NCI-H1930 (cell line): ENCODE results near the gene NDC1.

Experiments used
- DNase-seq, 2 experiments: peaks; one replicate each; lab custom pipeline; 2025; lab: John Stamatoyannopoulos, UW

Gene NDC1

DNA sequence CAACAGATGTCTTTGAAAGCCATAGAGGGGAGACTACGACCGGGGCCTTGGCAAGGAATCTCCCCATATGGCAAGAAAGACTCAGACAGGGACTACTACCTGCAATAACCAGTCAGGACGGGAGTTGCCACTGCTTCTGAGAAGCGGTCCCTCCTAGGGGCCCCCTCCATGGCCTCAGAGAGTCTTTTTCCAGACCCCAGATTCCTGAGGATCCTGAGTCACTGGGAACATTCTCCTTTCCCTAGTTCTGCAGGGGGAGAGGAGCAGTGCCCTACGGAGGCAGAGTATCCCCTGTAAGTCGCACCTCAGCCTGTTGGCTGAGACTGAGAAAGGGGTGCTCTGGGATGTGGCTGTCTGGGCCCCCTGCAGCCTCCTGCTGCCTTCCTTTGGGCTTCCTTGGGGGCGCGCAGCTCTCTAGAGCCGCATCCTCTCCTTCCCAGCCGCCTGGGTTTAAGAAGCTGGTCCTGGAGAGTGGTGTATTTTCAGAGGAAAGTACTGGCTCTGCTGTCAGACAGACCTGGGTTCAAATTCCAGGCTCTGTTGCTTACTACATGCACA, 107.0 kb downstream of the NDC1 start:
- no peak for DNase-seq

DNA sequence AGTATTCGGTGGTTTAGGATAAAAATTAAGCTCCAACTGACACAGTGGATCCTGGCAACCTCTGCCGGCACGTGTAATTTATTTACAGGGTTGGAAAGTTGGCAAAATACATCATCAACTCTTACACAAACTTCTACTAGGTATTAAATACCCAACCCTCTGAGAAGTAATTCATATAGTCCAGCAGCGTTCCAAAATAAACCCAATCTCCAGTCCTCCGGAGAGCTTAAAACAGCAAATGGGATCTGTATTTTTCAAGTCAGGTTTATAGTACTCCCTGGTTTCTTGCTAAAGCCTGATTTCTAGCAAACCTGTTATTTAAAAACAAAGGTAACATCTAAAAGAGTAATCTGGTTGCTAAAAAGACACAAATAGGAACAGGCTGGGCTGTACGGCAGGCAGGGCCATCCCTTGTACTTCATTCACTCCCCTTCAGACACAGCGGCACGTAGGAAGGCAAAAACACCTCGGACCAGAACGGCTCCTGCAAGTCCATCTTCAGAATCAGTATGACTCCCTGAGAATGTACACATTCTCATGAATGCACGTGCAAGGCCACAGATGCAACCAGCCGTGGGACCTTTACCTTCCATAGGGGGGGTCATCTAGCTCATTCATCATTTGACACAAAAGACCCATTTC, 107.8 kb downstream of the NDC1 start:
- no peak for DNase-seq

DNA sequence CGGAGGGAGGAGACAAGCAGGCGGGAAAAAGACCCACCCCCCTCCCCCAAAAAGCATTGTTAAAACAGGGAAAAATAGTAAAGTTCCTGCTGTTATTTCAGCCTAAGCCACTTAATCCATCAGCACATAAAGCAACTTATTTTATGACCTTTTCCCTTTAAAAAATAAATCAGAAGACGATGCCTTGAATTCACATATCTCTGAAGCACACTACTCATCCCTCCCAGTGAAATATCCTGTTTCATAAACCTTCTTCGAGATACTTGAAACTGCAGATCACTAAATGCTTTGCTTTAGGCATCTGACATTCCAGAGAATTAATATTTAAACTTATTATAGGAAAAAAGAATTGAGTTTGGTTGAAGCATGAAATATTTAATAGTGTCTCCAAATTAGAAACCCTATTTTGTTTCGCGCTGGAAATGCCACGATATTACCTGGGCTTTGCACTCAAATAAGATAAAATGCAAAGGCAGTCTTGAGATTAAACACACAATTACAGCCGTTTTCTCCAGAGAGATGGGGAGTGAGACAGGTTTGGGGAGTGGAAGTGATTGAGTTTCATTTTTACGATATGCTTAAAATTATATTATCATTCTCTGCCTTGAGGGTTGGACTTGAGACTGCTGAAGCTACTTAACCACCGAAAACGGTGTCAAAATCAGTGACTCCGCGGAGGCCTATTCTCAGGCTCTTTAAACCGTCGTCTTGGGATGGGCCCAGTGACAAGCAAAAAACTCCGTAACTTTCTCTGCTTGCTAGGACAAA, 108.5 kb downstream of the NDC1 start:
- DNase-seq, result no peak

DNA sequence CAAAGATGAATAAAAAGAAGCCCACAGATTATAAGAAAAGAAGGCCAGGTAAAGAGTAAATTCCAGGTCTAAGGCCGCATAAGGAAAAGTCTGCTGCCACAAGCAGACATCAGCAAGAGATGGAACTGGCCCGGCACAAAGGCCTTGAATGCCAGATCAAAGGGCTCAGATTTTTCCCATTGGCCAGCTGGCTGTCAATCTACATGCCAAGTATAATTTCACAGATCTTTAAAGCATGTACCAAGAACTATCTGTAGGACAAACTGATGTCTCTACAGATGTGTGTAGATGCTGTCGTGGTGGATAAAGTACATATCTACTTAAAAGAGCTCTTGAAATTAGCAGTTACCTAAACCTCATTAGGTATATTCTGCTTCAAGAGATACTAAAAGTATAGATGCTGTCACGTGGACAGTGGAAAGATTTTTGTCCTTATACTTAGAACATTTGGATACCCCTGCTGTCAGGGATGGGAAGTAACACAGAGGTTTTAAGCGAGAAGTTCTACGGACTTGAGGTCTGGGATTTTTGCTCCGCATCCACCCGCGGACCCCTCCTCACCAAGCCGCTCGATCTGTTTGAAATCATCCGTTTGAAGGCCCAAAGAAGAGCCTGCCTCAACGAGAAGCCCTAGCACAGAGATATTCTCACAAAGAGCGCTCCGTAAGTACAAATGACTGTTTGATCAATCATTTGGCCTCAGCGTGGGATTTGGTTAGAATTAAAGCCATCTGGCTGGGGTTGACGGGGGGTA, 109.2 kb downstream of the NDC1 start:
- no peak for DNase-seq

DNA sequence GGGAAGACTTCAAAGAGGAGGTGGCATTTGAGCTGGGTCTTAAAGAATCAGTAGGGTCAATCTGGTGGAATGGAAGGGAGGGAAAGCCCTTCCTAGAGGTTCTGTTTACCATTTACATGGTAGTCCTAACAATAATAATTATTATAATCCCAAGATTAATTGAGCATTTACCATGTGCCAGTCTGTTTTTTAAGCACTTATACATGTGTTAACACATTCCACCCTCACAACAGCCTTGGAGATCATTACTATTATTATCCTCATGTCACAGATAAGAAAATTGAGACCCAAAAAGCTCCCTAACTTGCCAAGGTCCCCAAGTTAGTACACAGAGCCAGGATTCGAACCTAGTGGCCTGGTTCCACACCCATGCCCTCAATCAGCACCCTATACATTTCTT, 109.9 kb downstream of the NDC1 start:
- no peak for DNase-seq

DNA sequence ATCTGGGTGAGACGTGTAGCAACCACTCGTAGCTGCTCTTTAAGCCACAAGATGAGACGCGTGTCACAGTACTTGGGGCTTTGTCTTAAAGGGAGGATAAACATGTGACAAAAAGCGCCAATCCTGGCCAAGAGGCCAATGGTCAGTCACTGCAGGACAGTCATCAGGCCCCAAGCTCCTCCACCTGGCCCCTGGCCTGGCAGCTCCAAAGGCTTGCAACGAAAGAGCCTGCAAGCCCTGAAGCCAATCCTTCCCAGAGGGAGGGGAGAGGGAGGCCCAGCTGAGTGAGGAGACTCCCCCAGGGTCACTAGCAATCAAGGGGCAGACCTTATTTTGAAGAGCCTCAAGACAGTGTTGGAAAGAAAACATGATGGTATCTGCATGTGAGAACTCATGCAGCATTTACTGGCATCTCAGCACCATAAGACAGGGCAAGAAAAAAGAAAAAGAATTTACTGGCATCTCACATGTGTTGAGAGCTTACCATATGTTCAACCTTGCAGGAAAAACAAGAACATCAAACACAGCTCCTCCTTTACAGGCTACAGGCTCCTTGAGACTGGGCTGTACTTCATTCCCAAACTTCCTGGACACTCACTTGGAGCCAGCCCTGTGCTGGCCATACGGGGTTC, 110.5 kb downstream of the NDC1 start:
- no peak for DNase-seq

DNA sequence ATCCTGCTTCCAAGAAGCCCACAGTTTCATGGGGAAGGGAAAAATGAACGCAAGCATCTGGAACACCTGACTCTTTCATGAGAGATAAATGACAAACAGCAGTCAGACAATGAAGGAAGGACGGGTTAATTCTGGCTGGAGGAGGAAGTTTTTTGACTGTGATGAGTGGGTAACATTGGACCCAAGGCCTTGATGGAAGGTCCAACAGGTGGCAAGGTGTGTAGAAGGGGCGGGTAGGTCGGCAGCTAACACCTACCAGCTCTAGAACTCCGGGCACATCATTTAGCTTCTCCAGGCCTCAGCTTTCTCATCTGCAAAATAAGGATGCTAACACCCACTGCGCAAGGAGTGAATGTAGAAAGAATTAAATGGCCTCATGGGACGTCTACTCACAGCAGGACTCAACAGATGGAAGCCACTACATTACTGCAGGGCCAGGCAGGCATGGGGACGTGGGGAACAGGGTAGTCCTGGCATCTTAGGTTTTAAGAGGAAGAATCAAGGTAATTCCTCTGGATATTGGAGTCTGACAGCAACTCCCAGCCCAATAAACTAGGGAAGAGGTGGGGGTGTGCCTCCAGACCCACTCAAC, 112.0 kb downstream of the NDC1 start:
- no peak for DNase-seq

DNA sequence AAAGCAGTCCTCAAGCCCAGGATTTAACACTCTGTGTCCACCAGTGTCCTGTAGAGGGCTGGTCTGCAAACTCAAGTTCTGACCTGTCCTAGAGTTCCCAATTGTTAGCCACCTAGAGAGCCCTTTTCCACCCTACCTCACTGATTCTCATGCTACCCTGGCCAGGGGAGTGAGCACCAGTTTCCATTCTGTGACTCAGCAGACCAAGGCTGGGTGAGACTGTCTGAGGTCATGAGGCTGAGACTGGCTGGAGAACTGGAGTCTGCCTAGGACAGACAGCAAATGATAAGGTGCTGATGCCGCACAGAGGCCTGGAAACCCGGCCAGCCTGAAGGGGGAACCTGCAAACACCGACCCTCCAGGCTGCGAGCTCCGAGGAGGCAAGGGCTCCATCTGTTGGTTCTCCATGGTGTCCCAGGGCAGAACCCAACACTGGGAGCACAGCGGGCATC, 112.8 kb downstream of the NDC1 start:
- peak; percentile 25 to 59 for DNase-seq

DNA sequence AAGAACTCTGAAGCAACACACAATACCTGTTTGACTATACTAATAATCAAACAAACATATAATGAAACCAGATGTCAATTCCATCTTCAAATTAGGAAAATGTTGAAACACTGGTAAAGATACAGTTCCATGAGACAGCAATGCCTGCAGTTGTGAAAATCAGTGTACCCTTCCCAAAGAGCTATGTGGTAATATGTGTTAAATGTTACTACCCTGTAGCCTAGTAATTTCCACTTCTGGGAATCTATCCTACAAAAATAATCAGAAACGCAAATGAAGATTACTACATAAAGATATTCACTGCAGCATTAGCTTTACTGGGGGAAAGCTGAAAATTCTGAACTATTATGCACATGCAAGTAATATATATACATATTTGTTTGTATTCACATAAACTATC, 116.1 kb downstream of the NDC1 start:
- no peak for DNase-seq

DNA sequence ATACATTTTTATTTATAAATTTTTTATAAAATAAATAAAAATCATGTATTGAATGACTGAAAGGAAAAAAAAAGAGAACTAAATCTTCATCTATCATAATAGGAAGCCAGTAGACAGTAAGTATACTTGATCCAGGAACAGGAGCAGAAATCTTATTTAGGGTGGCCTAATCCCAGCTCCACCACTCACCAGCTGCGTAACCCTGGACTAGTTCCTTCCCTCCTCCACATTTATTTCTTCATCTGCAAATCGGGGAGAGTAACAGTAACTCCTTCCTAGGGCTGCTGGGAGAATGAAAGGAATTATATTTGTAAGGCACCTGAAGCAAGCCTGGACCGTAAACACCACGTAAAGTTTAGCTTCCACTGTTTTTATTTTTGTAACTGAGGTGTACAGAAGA, 117.0 kb downstream of the NDC1 start:
- DNase-seq, result no peak

DNA sequence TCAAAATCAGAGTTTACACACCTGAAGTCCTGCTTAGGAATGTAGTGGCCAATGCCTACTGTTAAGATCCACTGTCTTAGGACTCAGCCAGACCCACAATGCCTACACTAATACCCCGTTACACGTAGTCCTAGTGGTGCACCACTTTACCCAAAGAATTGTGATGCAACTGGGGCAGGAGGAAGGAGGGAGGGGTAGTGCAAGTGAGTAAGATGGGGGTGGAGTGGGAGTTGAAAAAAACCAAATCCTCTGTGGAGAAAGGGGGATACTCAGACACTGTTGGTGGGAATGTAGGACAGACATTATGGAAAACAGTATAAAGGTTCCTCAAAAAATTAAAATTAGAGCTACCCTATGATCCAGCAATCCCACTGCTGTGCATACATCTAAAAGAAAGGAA, 118.6 kb downstream of the NDC1 start:
- DNase-seq, result no peak

DNA sequence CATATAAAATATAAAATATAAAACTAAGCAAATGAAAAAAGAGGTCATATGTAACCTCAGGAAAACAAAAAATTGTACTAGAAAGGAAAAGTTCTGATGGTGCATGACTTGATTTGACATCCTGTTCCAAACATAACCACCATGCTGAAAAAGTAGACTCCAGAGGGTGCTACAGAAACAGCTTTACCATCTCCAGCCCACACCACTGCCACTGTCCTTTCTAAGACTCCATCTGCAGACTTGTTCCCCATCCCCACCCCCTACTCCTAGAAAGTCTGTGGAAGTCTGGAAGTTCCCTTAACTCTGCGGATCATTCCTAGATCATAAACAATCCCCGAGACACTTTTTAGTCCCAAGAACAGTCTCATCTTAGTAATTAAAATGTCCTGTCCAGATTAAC, 119.7 kb downstream of the NDC1 start:
- DNase-seq, result no peak

DNA sequence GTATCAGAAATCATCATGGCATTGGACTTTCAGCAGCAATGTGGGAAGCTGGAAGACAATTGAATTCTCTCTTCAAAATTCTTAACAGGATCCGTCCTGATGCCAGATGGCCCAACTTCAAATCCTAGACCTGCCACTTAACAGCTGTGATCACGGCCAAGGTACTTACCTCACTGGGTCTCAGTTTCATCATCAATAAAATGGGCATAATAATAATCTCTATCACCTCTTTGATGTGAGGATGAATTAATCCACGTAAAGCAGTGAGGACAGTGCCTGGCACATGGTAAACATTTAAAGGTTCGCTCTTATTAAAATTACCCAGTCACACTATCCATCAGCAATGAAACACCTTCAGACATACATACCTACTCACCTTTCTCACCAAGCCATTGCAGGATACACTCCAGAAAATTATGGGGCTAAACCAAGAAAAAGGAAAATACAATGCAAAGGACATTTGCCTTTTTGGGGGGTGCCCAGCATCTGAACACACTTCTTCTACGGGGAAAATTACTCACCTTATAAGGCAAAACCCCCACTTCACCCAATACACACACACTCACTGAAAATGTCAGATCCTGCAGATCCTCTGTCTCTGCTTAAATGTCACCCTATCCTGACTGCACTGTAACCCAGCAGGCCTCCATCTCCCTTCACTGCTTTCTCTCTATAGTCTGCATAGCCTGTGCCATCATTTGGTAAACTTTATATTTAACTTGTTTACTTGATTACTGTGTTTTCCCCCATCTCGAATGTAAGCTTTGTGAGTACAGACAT, 120.9 kb downstream of the NDC1 start:
- DNase-seq, result no peak

DNA sequence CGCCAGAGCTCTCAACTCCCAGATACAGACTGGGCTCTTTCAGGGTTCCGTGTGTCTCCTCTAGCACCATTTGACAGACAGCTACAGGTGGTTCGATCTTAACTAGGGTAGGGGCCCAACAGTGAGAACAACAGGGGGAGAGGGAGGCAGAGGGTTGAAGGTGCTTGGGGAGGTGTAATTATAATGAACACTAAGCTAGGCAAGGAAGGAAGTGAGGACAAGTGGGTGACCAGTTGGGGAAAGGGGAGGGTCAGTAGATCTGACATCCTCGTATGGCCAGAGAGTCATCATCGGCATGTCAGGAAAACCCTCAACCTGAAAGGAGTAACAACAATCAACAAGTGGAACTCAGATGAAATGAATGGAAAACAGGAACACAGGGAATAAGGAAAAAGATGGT, 121.9 kb downstream of the NDC1 start:
- DNase-seq, result no peak

DNA sequence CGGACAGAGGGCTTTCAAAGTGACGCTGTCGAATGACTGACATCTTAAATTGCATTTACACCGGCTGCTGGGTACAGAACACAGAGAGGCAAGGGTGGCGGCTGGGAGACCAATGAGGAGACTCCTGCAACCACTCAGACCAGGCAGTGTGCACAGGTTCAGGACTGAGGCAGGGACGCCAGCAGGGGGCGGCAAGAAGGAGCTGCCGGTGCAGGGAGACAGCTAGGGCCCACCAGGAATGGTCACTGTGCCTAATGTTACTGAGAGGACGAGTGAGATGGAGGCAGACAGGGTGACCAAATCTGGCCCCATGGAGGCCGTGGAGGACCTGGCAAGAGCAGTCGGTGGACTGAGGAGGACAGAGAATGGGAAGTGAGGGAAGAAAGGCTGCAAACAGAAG, 122.6 kb downstream of the NDC1 start:
- no peak for DNase-seq
